GM20431 (cell line): ENCODE measurements around the gene TACC3.

ENCODE experiments used
- in situ Hi-C: fragments of 300-500 bp; cut with MseI, MboI; formaldehyde crosslinking; loops from one replicate; pipeline ENCODE4 v1.15.0; 2020; ENCODE audit warnings: low sequenced_read_pairs; ENCODE audit not compliant: unreplicated experiment

The TACC3 gene

DNA sequence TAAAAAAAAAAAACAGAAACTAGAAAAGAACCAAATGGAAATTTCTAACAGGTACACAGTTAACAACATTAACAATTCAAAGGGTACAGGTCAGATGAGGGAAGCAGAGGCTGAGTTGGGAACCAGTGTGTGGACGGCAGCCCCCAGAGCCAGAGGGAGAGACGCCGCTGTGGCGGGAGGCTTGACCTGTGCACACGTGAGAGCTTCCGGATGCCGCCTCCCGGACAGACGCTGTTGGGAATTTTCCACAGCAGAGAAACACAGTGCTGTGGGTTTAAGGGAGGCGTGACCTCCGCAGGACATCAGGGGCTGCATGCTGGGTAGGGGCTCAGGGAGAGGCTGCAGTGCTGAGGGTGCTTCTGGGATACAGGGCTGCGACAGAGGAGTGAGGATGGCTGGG is 22.2 kb downstream of the TACC3 start:
- in situ Hi-C loops, result loop anchor here (5.0 to 10.0 kb wide), 2 partner anchors 69 to 161 kb away; no protein-coding TSS in a partner anchor

GRCh38 chr4:1743975-1744374 is 22.7 kb downstream of the TACC3 start:
- in situ Hi-C loops, result loop anchor here (5.0 to 10.0 kb wide), 2 partner anchors 68 to 161 kb away; no protein-coding TSS in a partner anchor

- in situ Hi-C loops, result loop anchor here (5.0 to 10.0 kb wide), 2 partner anchors 68 to 160 kb away; no protein-coding TSS in a partner anchor
Measured at GRCh38 chr4:1744552-1744951, 23.2 kb downstream of the TACC3 start.

- in situ Hi-C loops, result loop anchor here (10.0 kb wide), 1 partner anchor 160 kb away; no protein-coding TSS in a partner anchor
Measured at GRCh38 chr4:1745165-1745564, 23.8 kb downstream of the TACC3 start.

DNA sequence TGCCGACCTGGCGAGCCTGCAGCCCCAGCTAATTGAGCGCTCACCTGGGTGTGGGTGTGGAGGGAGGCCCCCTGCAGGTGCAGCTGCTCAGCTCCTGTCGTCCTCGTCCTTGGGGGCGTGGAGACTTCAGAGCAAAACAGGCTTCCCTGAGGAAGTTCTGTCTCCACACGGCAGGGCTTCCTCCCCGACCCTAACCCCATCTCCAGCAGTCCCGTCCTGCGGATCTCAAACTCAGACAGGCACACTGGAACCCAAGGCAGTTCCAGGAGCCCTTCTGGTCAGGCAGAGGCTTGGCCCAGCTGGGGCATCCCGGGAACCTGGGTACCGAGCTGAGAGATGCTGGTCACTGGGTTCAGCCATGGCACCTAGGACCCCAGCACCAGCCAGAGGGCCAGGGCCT is 24.4 kb downstream of the TACC3 start:
- in situ Hi-C loops, result loop anchor here (10.0 kb wide), 1 partner anchor 159 kb away; no protein-coding TSS in a partner anchor

GRCh38 chr4:1746265-1746691 is 25.0 kb downstream of the TACC3 start:
- in situ Hi-C loops, result loop anchor here (10.0 kb wide), 1 partner anchor 159 kb away; no protein-coding TSS in a partner anchor

GRCh38 chr4:1746919-1747602 is 25.7 kb downstream of the TACC3 start:
- in situ Hi-C loops, result loop anchor here (10.0 kb wide), 1 partner anchor 158 kb away; no protein-coding TSS in a partner anchor

DNA sequence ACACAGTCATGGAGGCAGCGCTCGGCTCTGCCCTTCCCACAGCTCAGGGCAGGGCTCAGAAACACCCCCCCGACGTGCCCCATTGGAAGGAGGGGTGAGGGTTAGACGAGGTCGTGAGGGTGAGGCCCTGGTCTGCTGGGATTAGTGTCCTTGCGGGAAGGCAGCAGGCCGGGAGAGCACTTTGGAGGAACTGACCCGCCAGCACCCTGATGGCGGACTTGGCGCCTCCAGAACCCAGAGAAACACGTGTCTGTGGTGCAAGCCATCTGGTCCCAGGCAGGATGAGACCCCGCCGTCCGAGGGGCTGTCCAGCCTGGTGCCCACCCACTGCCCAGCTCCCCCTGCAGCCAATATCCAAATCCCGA is 26.3 kb downstream of the TACC3 start:
- in situ Hi-C loops, result loop anchor here (10.0 kb wide), 1 partner anchor 157 kb away; no protein-coding TSS in a partner anchor

DNA sequence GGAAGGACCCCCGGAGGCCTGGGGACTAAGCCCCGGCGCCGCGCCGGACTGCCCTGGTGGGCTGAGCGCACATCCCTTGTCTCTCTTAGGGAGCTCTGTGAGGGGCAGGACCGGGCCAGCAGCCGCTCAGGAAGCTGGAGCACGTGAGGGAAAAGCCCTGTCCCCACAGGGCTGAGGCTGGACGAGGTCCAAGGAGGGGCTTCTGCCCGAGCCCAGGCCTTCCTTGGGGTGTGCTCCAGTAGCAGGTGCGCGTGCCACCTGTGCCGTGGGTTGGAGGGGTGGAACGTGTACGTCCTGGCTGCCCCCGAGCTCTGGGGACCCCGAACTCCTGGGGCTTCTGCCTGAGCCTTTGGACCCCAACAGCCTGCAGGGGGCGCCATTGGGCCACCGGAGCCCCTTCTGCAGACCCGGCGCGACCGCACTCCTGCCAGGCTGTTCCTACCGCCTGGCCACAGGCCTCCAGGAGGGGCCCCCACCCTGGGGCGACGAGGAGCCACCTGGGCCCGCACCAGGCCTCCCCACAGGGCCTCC is 27.2 kb downstream of the TACC3 start:
- in situ Hi-C loops, result loop anchor here (10.0 kb wide), 1 partner anchor 156 kb away; no protein-coding TSS in a partner anchor

DNA sequence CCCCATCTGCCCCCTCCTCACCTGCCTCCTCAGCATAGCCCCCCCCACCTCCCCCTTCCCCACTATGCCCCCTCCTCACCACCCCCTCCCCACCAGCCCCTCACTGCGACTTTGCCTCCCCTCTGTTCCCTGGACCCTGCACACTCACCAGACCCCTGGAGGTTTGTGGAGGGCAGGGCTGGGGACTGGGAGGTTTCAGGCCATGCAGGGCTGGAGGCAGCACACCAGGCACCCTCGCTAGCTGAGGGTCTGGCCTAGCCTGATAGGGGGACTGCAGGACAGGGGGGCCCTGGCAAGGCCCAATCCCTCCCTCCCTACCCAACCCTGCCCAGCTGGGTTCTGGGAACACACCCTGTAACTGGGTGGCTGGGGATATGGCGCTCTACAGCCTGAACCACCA is 28.0 kb downstream of the TACC3 start:
- in situ Hi-C loops, result loop anchor here (10.0 kb wide), 1 partner anchor 155 kb away; no protein-coding TSS in a partner anchor

DNA sequence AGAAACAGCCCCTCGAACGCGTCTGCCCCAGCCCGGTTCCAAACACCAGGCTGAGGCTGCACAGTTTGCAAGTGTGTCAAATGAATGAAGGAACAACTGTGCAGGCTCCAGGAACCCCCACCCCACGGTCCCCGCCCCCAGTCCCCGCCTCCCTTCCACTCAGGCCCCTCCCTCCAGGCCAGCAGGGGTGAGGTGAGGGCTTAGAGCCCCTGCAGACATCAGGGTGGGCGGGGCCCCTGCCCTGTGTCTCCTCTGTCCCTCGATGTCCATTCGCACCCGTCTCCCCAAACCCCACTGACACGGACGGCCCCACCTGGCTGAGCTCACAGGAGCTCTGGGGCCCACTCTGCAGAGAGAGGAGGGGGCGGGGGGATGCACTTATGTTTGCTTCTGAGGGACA is 28.5 kb downstream of the TACC3 start:
- in situ Hi-C loops, result loop anchor here (10.0 kb wide), 1 partner anchor 155 kb away; no protein-coding TSS in a partner anchor

- in situ Hi-C loops, result no loop called here
Measured at GRCh38 chr4:1750381-1751154, 29.2 kb downstream of the TACC3 start.

- in situ Hi-C loops, result no loop called here
Measured at GRCh38 chr4:1751155-1751918, 30.0 kb downstream of the TACC3 start.

- in situ Hi-C loops, result no loop called here
Measured at GRCh38 chr4:1751919-1752283, 30.6 kb downstream of the TACC3 start.

DNA sequence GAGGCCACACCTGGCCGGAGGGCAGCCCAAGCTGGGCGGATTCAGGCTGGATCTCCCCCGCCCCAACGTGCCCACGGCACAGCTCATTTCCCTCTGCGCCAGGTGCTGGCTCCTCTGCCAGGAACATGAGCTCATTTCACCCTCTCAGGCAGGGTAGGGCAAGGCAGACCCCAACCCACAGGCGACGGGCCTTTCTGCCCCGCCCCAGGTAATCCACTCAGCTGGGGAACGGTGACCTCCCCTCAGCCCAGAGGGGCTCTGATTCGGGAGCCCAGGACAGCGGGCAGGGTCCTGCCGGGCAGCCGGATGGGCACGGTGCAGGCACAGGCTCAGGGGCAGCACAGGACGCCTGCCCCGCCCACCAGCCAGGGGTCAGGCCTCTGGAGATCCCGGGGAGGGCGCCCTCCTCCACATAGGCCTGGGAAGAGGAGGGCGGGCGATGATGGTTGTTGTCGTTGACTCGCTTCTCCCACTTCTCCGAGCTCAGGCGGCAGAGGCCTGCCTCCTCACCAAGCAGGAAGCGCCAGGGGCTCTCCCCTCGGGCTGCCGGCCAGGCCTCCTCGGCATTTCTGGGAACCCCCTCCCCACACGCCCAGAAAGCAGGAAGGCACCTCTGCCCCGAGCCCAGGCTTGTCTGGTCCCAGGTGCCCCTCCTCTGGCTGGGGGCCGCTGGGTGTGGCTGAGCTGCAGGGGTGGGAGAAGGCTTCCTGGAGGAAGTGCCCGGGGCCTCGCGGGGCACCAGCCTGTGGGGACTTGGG is 31.1 kb downstream of the TACC3 start:
- in situ Hi-C loops, result no loop called here

DNA sequence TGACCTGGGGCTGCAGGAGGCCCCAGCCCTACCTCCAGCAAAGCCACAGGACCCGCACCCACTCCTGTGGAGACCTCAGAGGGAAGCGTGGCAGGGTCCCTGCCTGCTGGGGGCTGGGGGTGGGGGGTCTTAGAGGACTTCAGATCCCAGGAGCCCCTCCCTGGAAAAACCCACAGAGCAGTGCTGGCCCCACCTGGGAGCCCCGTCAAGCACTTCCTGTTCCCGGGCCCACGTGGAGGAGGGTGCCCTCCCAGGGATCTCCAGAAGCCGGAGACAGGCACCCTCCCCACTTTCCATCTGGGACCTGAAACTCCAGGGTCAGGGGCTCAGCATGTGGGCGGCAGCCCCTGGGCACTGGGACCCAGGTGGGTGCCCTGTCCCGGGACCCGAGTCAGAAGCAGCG is 32.0 kb downstream of the TACC3 start:
- in situ Hi-C loops, result no loop called here

GRCh38 chr4:1753697-1754311 is 32.5 kb downstream of the TACC3 start:
- in situ Hi-C loops, result no loop called here

GRCh38 chr4:1754336-1754735 is 33.0 kb downstream of the TACC3 start:
- in situ Hi-C loops, result no loop called here

GRCh38 chr4:1755297-1755696 is 34.0 kb downstream of the TACC3 start:
- in situ Hi-C loops, result no loop called here
